Measurements from ENCODE around the gene PEF1.

Gene PEF1

GRCh38 chr1:31584869-31585735 is 59.6 kb downstream of the PEF1 start:
- DNase-seq (ENCODE audit: low read depth): no peak

GRCh38 chr1:31583995-31584868 is 60.4 kb downstream of the PEF1 start:
- no peak for DNase-seq (ENCODE audit: low read depth)

GRCh38 chr1:31583082-31583994 is 61.3 kb downstream of the PEF1 start:
- DNase-seq (ENCODE audit: low read depth): no peak

GRCh38 chr1:31581821-31582810 is 62.6 kb downstream of the PEF1 start:
- DNase-seq (ENCODE audit: low read depth): no peak

- no peak for DNase-seq (ENCODE audit: low read depth)
Measured at GRCh38 chr1:31580891-31581603, 63.6 kb downstream of the PEF1 start.

- no peak for DNase-seq (ENCODE audit: low read depth)
Measured at GRCh38 chr1:31580513-31580870, 64.2 kb downstream of the PEF1 start.

All from stimulated activated CD8-positive, alpha-beta memory T cell treated with anti-CD3 and anti-CD28 coated beads, Interleukin-12 subunit alpha, Interleukin-12 subunit beta, amount 100 ng/mL, for 4 hours (primary cell).